ENCODE results near the gene MEIKIN.
"Not testable (repeated sequence)": the region's sequence is repeated elsewhere in the genome, so short reads cannot be mapped to it uniquely, and the experiment has no call there.

Gene MEIKIN

GRCh38 chr5:131854134-131854533 lies 91.3 kb downstream of the MEIKIN start:
- DNase-seq (ENCODE audit: low read depth) = no peak
- TF ChIP-seq CTCF (IDR thresholded peaks at IDR 0.05; ENCODE audit: control insufficient read depth, extremely low read depth, insufficient read depth) = no peak
- H3K4me3 ChIP-seq (ENCODE audit: low read depth, low read length) = no peak overlapping the region

DNA sequence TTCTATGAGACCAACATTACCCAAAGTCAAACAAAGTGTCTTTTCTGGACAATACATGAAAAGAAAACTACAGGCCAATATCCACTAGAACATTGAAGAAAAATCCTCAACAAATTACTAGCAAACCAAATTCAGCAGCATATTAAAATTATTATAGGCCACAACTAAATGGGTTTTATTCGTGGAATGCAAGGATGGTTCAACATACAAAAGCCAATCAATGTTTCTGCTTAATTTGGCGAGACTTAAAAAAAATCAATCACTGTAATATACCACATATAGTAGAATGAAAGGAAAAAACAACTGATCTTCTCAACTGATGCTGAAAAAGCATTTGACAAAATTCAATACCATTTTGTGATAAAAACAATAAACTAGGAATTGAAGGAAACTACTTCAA lies 96.8 kb downstream of the MEIKIN start:
- H3K4me3 ChIP-seq (ENCODE audit: low read depth, low read length) = no peak overlapping the region
- no peak for TF ChIP-seq CTCF (IDR thresholded peaks at IDR 0.05; ENCODE audit: control insufficient read depth, extremely low read depth, insufficient read depth)
- DNase-seq (ENCODE audit: low read depth) = no peak

- DNase-seq (ENCODE audit: low read depth) = no peak
- TF ChIP-seq CTCF (IDR thresholded peaks at IDR 0.05; ENCODE audit: control insufficient read depth, extremely low read depth, insufficient read depth) = no peak
- no peak overlapping the region for H3K4me3 ChIP-seq (ENCODE audit: low read depth, low read length)
Measured at GRCh38 chr5:131846536-131846935, 98.9 kb downstream of the MEIKIN start.

DNA sequence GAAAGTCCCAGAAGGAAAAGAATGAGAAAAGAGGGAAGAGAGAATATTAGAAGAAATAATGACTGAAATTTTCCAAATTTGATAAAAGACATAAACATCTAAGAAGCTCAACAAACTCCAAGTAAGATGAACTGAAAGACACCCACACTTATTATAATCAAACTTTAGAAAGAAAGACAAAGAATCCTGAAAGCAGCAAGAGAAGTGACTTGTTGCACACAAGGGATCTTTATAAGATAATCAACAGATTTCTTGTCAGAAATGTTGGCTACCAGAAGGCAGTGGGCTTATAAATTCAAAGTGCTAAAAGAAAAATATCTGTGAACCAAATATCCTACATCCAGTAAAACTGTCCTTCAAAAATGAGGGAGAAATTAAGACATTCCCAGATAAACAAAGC lies 99.6 kb downstream of the MEIKIN start:
- TF ChIP-seq CTCF (IDR thresholded peaks at IDR 0.05; ENCODE audit: control insufficient read depth, extremely low read depth, insufficient read depth) = no peak
- DNase-seq (ENCODE audit: low read depth) = no peak

DNA sequence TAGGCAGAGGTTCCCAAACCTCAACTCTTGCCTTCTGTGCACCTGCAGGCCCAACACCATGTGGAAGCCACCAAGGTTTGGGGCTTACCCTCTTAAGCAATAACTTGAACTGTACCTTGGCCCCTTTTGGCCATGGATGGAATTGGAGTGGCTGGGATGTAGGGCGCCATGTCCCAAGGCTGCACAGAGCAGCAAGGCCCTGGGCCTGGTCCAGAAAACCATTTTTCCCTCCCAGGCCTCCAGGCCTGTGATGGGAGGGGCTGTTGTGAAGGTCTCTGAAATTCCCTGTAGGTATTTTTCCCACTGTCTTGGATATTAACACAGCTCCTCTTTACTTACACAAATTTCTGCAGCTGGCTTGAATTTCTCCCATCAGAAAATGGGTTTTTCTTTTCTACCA lies 102.5 kb downstream of the MEIKIN start:
- not testable (repeated sequence) for DNase-seq (ENCODE audit: low read depth); H3K4me3 ChIP-seq (ENCODE audit: low read depth, low read length)

More for the DNA sequence above, 99.6 kb downstream of the MEIKIN start:
- H3K4me3 ChIP-seq (ENCODE audit: low read depth, low read length) = no peak overlapping the region

DNA sequence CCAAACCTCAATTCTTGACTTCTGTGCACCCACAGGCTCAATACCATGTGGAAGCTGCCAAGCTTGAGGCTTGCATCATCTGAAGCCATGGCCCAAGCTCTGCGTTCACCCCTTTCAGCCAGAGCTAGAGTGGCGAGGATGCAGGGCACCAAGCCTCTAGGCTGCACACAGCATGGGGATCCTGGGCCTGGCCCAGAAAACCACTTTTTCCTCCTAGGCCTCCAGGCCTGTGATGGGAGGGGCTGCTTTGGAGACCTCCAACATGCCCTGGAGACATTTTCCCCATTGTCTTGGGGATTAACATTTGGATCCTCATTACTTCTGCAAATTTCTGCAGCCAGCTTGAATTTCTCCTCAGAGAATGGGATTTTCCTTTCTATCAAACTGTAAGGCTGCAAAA lies 112.8 kb downstream of the MEIKIN start:
- H3K4me3 ChIP-seq (ENCODE audit: low read depth, low read length); DNase-seq (ENCODE audit: low read depth): not testable (repeated sequence)

- no peak for TF ChIP-seq CTCF (IDR thresholded peaks at IDR 0.05; ENCODE audit: control insufficient read depth, extremely low read depth, insufficient read depth)
- DNase-seq (ENCODE audit: low read depth) = no peak
- H3K4me3 ChIP-seq (ENCODE audit: low read depth, low read length) = no peak overlapping the region
Measured at GRCh38 chr5:131825404-131826013, 120.0 kb downstream of the MEIKIN start.

- TF ChIP-seq CTCF (IDR thresholded peaks at IDR 0.05; ENCODE audit: control insufficient read depth, extremely low read depth, insufficient read depth) = no peak
- DNase-seq (ENCODE audit: low read depth) = no peak
- H3K4me3 ChIP-seq (ENCODE audit: low read depth, low read length) = no peak overlapping the region
Measured at GRCh38 chr5:131824631-131825030, 120.8 kb downstream of the MEIKIN start.
